ENCODE measurements around the gene GATD1. TPM values are rescaled to one million over a fixed set of nuclear protein-coding genes. Genes with fewer than 3 reads are reported as not detected.
A peak's percentile ranks its signal among the peaks of the same experiment; 100 is the strongest.

Gene GATD1
- total and polyA plus RNA-seq, 10 of the 15 experiments (the other 5 are each of a cell fraction or from before 2014, with no cell fraction given), result 1.2 to 92.6 (median 22.3) TPM

DNA sequence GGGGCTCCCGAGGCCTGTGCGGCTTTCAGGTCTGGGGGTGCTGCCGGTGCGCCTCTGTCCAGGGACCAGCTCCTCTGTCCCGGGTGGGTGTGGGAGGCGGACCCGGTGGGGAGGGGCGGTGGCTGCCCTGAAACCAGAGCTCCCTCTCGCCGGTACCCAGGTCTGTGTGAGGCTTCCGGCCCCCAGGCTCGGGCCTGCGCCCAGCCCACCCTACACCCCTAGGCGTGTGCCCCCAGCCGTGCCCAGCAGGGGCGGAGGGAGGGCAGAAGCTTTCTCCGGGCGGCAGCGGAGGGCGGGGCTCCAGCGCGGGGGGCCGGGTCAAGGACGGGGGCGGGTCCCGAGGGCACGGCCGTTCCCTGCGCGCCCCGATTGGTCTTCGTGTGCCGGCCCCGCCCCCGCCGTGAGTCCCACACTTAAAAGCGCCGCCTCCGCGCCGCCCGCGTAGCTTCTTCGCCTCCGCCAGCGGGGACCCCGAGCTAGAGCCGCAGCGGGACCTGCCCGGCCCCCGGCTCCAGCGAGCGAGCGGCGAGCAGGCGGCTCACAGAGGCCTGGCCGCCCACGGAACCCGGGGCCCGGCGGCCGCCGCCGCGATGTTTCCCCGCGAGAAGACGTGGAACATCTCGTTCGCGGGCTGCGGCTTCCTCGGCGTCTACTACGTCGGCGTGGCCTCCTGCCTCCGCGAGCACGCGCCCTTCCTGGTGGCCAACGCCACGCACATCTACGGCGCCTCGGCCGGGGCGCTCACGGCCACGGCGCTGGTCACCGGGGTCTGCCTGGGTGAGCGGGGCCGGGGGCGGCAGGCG is 42.0 kb upstream of the GATD1 start (continued):
- peak; percentile 50 for TF ChIP-seq RELA (IDR thresholded peaks at IDR 0.05; ENCODE audit: borderline replicate concordance, partially characterized antibody)
- TF ChIP-seq TARDBP (IDR thresholded peaks at IDR 0.05; ENCODE audit: borderline replicate concordance), result no peak
- no peak for TF ChIP-seq SMC3 (IDR thresholded peaks at IDR 0.05; ENCODE audit: borderline replicate concordance, low read length)
- no peak for TF ChIP-seq ZNF384 (IDR thresholded peaks at IDR 0.05; ENCODE audit: borderline replicate concordance, low read depth, low read length)
- TF ChIP-seq, protein P1, sequence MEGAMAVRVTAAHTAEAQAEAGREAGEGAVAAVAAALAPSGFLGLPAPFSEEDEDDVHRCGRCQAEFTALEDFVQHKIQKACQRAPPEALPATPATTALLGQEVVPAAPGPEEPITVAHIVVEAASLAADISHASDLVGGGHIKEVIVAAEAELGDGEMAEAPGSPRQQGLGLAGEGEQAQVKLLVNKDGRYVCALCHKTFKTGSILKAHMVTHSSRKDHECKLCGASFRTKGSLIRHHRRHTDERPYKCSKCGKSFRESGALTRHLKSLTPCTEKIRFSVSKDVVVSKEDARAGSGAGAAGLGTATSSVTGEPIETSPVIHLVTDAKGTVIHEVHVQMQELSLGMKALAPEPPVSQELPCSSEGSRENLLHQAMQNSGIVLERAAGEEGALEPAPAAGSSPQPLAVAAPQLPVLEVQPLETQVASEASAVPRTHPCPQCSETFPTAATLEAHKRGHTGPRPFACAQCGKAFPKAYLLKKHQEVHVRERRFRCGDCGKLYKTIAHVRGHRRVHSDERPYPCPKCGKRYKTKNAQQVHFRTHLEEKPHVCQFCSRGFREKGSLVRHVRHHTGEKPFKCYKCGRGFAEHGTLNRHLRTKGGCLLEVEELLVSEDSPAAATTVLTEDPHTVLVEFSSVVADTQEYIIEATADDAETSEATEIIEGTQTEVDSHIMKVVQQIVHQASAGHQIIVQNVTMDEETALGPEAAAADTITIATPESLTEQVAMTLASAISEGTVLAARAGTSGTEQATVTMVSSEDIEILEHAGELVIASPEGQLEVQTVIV (IDR thresholded peaks at IDR 0.05; ENCODE audit: borderline replicate concordance, partially characterized antibody), result no peak
- TF ChIP-seq, protein P2, sequence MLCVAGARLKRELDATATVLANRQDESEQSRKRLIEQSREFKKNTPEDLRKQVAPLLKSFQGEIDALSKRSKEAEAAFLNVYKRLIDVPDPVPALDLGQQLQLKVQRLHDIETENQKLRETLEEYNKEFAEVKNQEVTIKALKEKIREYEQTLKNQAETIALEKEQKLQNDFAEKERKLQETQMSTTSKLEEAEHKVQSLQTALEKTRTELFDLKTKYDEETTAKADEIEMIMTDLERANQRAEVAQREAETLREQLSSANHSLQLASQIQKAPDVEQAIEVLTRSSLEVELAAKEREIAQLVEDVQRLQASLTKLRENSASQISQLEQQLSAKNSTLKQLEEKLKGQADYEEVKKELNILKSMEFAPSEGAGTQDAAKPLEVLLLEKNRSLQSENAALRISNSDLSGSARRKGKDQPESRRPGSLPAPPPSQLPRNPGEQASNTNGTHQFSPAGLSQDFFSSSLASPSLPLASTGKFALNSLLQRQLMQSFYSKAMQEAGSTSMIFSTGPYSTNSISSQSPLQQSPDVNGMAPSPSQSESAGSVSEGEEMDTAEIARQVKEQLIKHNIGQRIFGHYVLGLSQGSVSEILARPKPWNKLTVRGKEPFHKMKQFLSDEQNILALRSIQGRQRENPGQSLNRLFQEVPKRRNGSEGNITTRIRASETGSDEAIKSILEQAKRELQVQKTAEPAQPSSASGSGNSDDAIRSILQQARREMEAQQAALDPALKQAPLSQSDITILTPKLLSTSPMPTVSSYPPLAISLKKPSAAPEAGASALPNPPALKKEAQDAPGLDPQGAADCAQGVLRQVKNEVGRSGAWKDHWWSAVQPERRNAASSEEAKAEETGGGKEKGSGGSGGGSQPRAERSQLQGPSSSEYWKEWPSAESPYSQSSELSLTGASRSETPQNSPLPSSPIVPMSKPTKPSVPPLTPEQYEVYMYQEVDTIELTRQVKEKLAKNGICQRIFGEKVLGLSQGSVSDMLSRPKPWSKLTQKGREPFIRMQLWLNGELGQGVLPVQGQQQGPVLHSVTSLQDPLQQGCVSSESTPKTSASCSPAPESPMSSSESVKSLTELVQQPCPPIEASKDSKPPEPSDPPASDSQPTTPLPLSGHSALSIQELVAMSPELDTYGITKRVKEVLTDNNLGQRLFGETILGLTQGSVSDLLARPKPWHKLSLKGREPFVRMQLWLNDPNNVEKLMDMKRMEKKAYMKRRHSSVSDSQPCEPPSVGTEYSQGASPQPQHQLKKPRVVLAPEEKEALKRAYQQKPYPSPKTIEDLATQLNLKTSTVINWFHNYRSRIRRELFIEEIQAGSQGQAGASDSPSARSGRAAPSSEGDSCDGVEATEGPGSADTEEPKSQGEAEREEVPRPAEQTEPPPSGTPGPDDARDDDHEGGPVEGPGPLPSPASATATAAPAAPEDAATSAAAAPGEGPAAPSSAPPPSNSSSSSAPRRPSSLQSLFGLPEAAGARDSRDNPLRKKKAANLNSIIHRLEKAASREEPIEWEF (IDR thresholded peaks at IDR 0.05; ENCODE audit: insufficient replicate concordance, low read depth, low read length), result no peak
- no peak for TF ChIP-seq RAD51 (IDR thresholded peaks at IDR 0.05)
- TF ChIP-seq ZBED1 (IDR thresholded peaks at IDR 0.05; ENCODE audit: borderline replicate concordance), result no peak
- TF ChIP-seq FOXK2 (IDR thresholded peaks at IDR 0.05), result no peak
- TF ChIP-seq HCFC1 (IDR thresholded peaks at IDR 0.05; ENCODE audit: low read length), result no peak
- peak; percentile 86 for TF ChIP-seq POLR2AphosphoS5 (IDR thresholded peaks at IDR 0.05; ENCODE audit: low read length)
- peak in 1 of 2 experiments; percentile 87; a peak in 2 of 3 replicates for TF ChIP-seq EGR1 (IDR thresholded peaks at IDR 0.05; ENCODE audit: borderline replicate concordance in 1 of 2, low read depth in 2 of 2, low read length in 2 of 2)
- TF ChIP-seq, protein P3, sequence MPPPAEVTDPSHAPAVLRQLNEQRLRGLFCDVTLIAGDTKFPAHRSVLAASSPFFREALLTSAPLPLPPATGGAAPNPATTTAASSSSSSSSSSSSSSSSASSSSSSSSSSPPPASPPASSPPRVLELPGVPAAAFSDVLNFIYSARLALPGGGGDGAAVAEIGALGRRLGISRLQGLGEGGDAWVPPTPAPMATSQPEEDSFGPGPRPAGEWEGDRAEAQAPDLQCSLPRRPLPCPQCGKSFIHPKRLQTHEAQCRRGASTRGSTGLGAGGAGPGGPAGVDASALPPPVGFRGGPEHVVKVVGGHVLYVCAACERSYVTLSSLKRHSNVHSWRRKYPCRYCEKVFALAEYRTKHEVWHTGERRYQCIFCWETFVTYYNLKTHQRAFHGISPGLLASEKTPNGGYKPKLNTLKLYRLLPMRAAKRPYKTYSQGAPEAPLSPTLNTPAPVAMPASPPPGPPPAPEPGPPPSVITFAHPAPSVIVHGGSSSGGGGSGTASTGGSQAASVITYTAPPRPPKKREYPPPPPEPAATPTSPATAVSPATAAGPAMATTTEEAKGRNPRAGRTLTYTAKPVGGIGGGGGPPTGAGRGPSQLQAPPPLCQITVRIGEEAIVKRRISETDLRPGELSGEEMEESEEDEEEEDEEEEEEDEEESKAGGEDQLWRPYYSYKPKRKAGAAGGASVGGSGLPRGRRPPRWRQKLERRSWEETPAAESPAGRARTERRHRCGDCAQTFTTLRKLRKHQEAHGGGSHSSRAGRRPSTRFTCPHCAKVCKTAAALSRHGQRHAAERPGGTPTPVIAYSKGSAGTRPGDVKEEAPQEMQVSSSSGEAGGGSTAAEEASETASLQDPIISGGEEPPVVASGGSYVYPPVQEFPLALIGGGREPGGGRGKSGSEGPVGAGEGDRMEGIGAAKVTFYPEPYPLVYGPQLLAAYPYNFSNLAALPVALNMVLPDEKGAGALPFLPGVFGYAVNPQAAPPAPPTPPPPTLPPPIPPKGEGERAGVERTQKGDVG (CRISPR knock-in tag; IDR thresholded peaks at IDR 0.05), result no peak
- peak; percentile 73; the same call in 1 of the 2 replicates for TF ChIP-seq TCF3 (IDR thresholded peaks at IDR 0.05; ENCODE audit: borderline replicate concordance, insufficient read depth, low read depth, low read length)
- peak; percentile 71; the same call in 1 of the 2 replicates for TF ChIP-seq ZNF207 (IDR thresholded peaks at IDR 0.05; ENCODE audit: borderline replicate concordance)
- TF ChIP-seq CBX5 (IDR thresholded peaks at IDR 0.05; ENCODE audit: low read depth), result no peak
- TF ChIP-seq KAT2A (conservative IDR thresholded peaks at IDR 0.05; ENCODE audit: control insufficient read depth, low read depth, low read length), result no peak
- no peak for TF ChIP-seq RBBP5 (conservative IDR thresholded peaks at IDR 0.05)
- TF ChIP-seq PML (IDR thresholded peaks at IDR 0.05; ENCODE audit: low read length), result no peak; the same call in 1 of the 2 replicates
- TF ChIP-seq JUNB (IDR thresholded peaks at IDR 0.05), result no peak

All from GM12878 (cell line).